ENCODE results near the gene PWWP2B.

DNA sequence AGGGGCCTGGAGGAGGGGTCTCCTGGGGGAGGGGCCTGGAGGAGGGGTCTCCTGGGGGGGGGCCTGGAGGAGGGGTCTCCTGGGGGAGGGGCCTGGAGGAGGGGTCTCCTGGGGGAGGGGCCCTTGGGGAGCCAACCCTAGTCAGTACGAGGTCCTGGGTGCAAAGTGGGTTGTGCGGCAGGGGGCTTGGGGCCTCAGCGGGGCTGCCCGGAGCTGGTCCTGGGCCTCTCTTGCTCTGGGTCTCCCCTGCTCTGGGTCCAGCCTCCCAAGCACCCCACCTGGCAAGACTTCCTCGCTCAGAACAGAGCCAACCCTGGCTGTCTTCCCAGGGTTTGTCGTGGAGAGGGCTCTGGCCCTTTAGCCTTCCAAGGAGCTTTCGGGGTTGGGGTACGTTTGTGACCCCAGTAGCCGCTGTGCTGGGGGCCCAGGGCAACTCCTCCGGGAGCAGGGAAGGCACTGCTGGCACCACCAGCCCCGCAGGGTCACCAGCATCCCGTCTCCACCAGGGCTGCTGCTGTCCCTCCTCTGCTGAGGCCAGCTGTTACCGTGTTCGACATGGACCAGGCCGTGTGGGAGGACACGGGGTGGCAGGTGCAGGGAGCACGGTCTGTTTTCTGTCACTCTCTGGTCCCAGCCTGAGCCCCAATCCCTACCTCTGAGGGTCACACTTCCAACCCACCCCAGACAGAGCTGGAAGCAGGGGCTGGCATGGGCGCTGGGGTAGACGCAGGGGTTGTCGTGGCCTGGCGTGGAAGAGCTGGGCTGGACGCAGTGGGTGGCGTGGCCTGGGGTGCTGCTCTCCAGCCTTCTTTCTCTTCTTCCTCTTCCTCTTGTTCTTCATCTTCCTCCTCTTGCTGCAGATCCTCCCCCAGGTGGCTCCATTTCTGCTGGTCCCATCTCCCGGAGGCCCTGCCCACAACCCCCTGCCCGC is 22.8 kb downstream of the PWWP2B start:
- TF ChIP-seq, protein P1, sequence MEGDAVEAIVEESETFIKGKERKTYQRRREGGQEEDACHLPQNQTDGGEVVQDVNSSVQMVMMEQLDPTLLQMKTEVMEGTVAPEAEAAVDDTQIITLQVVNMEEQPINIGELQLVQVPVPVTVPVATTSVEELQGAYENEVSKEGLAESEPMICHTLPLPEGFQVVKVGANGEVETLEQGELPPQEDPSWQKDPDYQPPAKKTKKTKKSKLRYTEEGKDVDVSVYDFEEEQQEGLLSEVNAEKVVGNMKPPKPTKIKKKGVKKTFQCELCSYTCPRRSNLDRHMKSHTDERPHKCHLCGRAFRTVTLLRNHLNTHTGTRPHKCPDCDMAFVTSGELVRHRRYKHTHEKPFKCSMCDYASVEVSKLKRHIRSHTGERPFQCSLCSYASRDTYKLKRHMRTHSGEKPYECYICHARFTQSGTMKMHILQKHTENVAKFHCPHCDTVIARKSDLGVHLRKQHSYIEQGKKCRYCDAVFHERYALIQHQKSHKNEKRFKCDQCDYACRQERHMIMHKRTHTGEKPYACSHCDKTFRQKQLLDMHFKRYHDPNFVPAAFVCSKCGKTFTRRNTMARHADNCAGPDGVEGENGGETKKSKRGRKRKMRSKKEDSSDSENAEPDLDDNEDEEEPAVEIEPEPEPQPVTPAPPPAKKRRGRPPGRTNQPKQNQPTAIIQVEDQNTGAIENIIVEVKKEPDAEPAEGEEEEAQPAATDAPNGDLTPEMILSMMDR (conservative IDR thresholded peaks at IDR 0.05; ENCODE audit: low read length) = no peak
- no peak for TF ChIP-seq EZH2phosphoT487 (IDR thresholded peaks at IDR 0.05; ENCODE audit: borderline replicate concordance)

Measured in Loucy (cell line).